Neural cell (in vitro differentiated cells): ENCODE data around the gene INSIG1. TPM values are rescaled to one million over a fixed set of nuclear protein-coding genes. Genes with fewer than 3 reads are reported as not detected.

Experiments
- H2AFZ ChIP-seq: fragments of 200-600, 300-800 bp; sonication (generic), shearing (Covaris generic); 2 replicates; pipeline ENCODE4 v1.6.0; 2014; ENCODE audit warnings: low read depth, mild to moderate bottlenecking, antibody characterized with exemption, low read length, moderate library complexity
- H3F3A ChIP-seq: fragments of 200-600 bp; shearing (Covaris generic); 2 replicates; pipeline ENCODE4 v1.6.1; 2016; ENCODE audit warnings: mild to moderate bottlenecking, moderate library complexity, mixed read lengths, antibody characterized with exemption, low read length; ENCODE audit not compliant: insufficient read depth, poor library complexity, severe bottlenecking
- H3K27ac ChIP-seq: fragments of 200-600, 300-800 bp; sonication (generic), shearing (Covaris generic); 2 replicates; pipeline ENCODE4 v1.5.1; 2014; ENCODE audit warnings: mild to moderate bottlenecking, low read length, moderate library complexity
- H3K27me3 ChIP-seq: fragments of 300-800, 200-600 bp; sonication (generic), shearing (Covaris generic); 2 replicates; pipeline ENCODE4 v1.6.0; 2014; ENCODE audit warnings: mild to moderate bottlenecking, low read depth, low read length, moderate library complexity; ENCODE audit not compliant: insufficient read depth
- H3K36me3 ChIP-seq: fragments of 300-800, 200-600 bp; sonication (generic), shearing (Covaris generic); 2 replicates; pipeline ENCODE4 v1.5.1; 2014; ENCODE audit warnings: mild to moderate bottlenecking, antibody characterized with exemption, low read length, moderate library complexity; ENCODE audit not compliant: insufficient read depth
- H3K4me2 ChIP-seq: fragments of 300-800, 200-600 bp; sonication (generic), shearing (Covaris generic); 2 replicates; pipeline ENCODE4 v1.6.0; 2014; ENCODE audit warnings: mild to moderate bottlenecking, low read length
- H3K4me3 ChIP-seq: fragments of 300-800, 200-600 bp; sonication (generic), shearing (Covaris generic); 2 replicates; pipeline ENCODE4 v1.5.1; 2014; ENCODE audit warnings: mild to moderate bottlenecking, low read length, moderate library complexity
- H3K79me2 ChIP-seq: fragments of 200-600 bp; shearing (Covaris generic); replicated peaks from 2 replicates; pipeline ENCODE4 v1.6.0; 2014; ENCODE audit warnings: mild to moderate bottlenecking, low read length, moderate library complexity; ENCODE audit not compliant: insufficient read depth
- H3K9ac ChIP-seq: fragments of 300-800, 200-600 bp; sonication (generic), shearing (Covaris generic); 2 replicates; pipeline ENCODE4 v1.6.1; 2016; ENCODE audit warnings: mild to moderate bottlenecking, low read length, mixed read lengths
- H3K9me2 ChIP-seq: fragments of 200-600 bp; shearing (Covaris generic); 2 replicates; pipeline ENCODE4 v1.6.1; 2016; ENCODE audit warnings: mild to moderate bottlenecking, low read length, mixed read lengths; ENCODE audit not compliant: insufficient read depth
- H3K9me3 ChIP-seq: fragments of 200-600, 300-800 bp; sonication (generic), shearing (Covaris generic); 2 replicates; pipeline ENCODE4 v1.6.1; 2016; ENCODE audit warnings: mild to moderate bottlenecking, mixed run types, low read length, moderate library complexity, mixed read lengths
- H4K20me1 ChIP-seq: fragments of 200-600 bp; shearing (Covaris generic); 2 replicates; pipeline ENCODE4 v1.6.1; 2016; ENCODE audit warnings: mild to moderate bottlenecking, mixed run types; ENCODE audit not compliant: insufficient read depth
- EP300 ChIP-seq: fragments of 450-650 bp; conservative IDR thresholded peaks from 2 replicates; pipeline ENCODE4 v1.6.1; 2014; ENCODE audit warnings: antibody characterized with exemption, mild to moderate bottlenecking, moderate library complexity; ENCODE audit not compliant: poor library complexity, severe bottlenecking
- EZH2 ChIP-seq: fragments of 200-600, 300-800 bp; shearing (Covaris generic), sonication (generic); IDR thresholded peaks from 2 replicates; pipeline ENCODE4 v1.6.1; 2014; ENCODE audit warnings: antibody characterized with exemption, low read length, borderline replicate concordance, mild to moderate bottlenecking; ENCODE audit not compliant: insufficient read depth, poor library complexity, severe bottlenecking
- MXI1 ChIP-seq: fragments of 450-650 bp; conservative IDR thresholded peaks from 2 replicates; pipeline ENCODE4 v1.6.1; 2014; ENCODE audit warnings: antibody characterized with exemption, mild to moderate bottlenecking; ENCODE audit not compliant: poor library complexity, severe bottlenecking
- POLR2AphosphoS5 ChIP-seq: IDR thresholded peaks from 2 replicates; pipeline ENCODE4 v1.6.1; 2012
- RAD21 ChIP-seq: fragments of 450-650 bp; conservative IDR thresholded peaks from 2 replicates; pipeline ENCODE4 v1.6.1; 2014; ENCODE audit warnings: antibody characterized with exemption, mild to moderate bottlenecking, moderate library complexity
- REST ChIP-seq: IDR thresholded peaks from 2 replicates; pipeline ENCODE4 v1.6.1; 2012; ENCODE audit warnings: borderline replicate concordance
- SMC3 ChIP-seq: fragments of 450-650 bp; conservative IDR thresholded peaks from 2 replicates; pipeline ENCODE4 v1.6.1; 2014; ENCODE audit warnings: antibody characterized with exemption, mild to moderate bottlenecking, moderate library complexity; ENCODE audit not compliant: poor library complexity
- TAF1 ChIP-seq: IDR thresholded peaks from 2 replicates; pipeline ENCODE4 v1.6.1; 2012; ENCODE audit warnings: low read depth
- polyA plus RNA-seq: library from polyadenylated mRNA; depleted of rRNA; stranded (reverse); fragments of >200 nt; gene quantifications from 2 replicates; pipeline ENCODE4 v1.2.3, GENCODE V29; 2014
- TF ChIP-seq, protein P1 (sequence below): fragments of 450-650 bp; IDR thresholded peaks from 2 replicates; pipeline ENCODE4 v1.5.1; 2014; ENCODE audit warnings: antibody characterized with exemption, mild to moderate bottlenecking, moderate library complexity; ENCODE audit not compliant: poor library complexity, severe bottlenecking

The INSIG1 gene
- polyA plus RNA-seq, 1 donor from 2014 or later, result 71.0 TPM

DNA sequence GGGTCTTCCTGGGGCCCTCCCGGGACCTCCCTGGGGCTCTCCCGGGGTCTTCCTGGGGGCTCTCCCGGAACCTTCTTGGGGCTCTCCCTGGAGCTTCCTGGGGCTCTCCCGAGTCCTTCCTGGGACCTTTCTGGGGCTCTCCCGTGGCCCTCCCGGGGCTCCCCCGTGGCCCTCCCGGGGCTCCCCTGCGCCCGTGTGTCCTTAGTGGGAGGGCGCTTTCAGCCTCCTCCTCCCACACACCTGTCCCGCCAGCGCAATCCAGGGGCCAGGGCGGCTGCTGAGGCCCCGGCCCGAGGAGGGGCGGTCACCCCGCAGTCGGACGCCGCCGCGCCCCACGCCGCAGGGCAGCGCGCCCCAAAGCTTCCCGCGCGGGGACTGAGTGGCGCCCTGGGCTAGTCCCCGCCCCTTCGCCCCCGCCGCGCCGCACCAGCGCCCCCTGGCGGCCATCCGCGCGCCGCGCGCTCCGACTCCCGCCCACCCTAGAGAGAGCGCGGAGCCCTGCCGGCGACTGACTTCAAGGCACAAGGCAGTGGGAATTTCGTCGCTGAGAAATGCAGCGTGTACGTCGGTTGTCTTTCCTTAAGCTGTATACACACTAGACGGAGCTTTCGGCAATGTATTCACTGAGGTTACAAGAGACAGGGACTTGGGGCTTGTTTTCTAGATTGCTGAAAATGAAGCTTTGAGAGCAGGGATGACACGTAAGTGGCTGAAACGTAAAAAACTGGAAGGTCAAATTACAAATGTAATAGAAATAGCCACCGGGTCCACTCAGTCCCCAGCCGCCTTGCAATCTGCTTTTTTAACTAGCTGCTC lies 47.1 kb downstream of the INSIG1 start:
- no peak overlapping the region for H2AFZ ChIP-seq
- no peaks in the 10 kb centered on the region for H3K9me2 ChIP-seq
- TF ChIP-seq, protein P1, sequence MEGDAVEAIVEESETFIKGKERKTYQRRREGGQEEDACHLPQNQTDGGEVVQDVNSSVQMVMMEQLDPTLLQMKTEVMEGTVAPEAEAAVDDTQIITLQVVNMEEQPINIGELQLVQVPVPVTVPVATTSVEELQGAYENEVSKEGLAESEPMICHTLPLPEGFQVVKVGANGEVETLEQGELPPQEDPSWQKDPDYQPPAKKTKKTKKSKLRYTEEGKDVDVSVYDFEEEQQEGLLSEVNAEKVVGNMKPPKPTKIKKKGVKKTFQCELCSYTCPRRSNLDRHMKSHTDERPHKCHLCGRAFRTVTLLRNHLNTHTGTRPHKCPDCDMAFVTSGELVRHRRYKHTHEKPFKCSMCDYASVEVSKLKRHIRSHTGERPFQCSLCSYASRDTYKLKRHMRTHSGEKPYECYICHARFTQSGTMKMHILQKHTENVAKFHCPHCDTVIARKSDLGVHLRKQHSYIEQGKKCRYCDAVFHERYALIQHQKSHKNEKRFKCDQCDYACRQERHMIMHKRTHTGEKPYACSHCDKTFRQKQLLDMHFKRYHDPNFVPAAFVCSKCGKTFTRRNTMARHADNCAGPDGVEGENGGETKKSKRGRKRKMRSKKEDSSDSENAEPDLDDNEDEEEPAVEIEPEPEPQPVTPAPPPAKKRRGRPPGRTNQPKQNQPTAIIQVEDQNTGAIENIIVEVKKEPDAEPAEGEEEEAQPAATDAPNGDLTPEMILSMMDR, result peak; percentile 90
- no peak for TF ChIP-seq EZH2
- no peak for TF ChIP-seq REST
- TF ChIP-seq MXI1, result peak; percentile 41
- TF ChIP-seq SMC3, result peak; percentile 92
- peak; percentile 16 for TF ChIP-seq POLR2AphosphoS5
- TF ChIP-seq RAD21, result peak; percentile 84
- peak; percentile 31 for TF ChIP-seq EP300
- no peak for TF ChIP-seq TAF1
- peaks cover 3% of the 10 kb centered on the region for H3K27me3 ChIP-seq
- H3K79me2 ChIP-seq, result no peaks in the 10 kb centered on the region
- no peak overlapping the region for H3K9ac ChIP-seq
- peak overlapping the region; percentile 59 for H3K4me3 ChIP-seq
- no peaks in the 10 kb centered on the region for H3K9me3 ChIP-seq
- H3K36me3 ChIP-seq, result no peaks in the 10 kb centered on the region
- no peak overlapping the region for H3K27ac ChIP-seq
- H4K20me1 ChIP-seq, result no peaks in the 10 kb centered on the region
- no peak overlapping the region for H3K4me2 ChIP-seq
- no peaks in the 10 kb centered on the region for H3F3A ChIP-seq

GRCh38 chr7:155345490-155345889 lies 47.8 kb downstream of the INSIG1 start:
- H2AFZ ChIP-seq, result no peak overlapping the region
- no peaks in the 10 kb centered on the region for H3K9me3 ChIP-seq
- no peak overlapping the region for H3K27ac ChIP-seq
- H3K27me3 ChIP-seq, result peaks cover 3% of the 10 kb centered on the region
- no peaks in the 10 kb centered on the region for H3F3A ChIP-seq
- H3K79me2 ChIP-seq, result no peaks in the 10 kb centered on the region
- H3K9me2 ChIP-seq, result no peaks in the 10 kb centered on the region
- TF ChIP-seq, protein P1, result no peak
- TF ChIP-seq RAD21, result no peak
- TF ChIP-seq SMC3, result no peak
- TF ChIP-seq MXI1, result no peak
- TF ChIP-seq POLR2AphosphoS5, result no peak
- TF ChIP-seq EP300, result no peak
- TF ChIP-seq REST, result no peak
- no peak for TF ChIP-seq EZH2
- no peak overlapping the region for H3K4me3 ChIP-seq
- no peaks in the 10 kb centered on the region for H3K36me3 ChIP-seq
- no peak overlapping the region for H3K9ac ChIP-seq
- no peaks in the 10 kb centered on the region for H4K20me1 ChIP-seq
- no peak overlapping the region for H3K4me2 ChIP-seq
